Fibroblast of lung (primary cell): Measurements from ENCODE around the gene C5orf34. TPM values are rescaled to one million over a fixed set of nuclear protein-coding genes. Genes with fewer than 3 reads are reported as not detected.
"Not testable (repeated sequence)": the region's sequence is repeated elsewhere in the genome, so short reads cannot be mapped to it uniquely, and the experiment has no call there.

ENCODE experiments used
- DNase-seq, 2 donors: peaks; one replicate each; pipeline versions ENCODE4 v3.0.0 to v3.0.0-alpha.2; 2010; ENCODE audit warnings: low read depth in 2 of 2
- H2AFZ ChIP-seq: 2 replicates; pipeline ENCODE4 v1.5.1; 2012; ENCODE audit warnings: low read length, control low read depth, inconsistent platforms
- H3K27ac ChIP-seq: 2 replicates; pipeline ENCODE4 v1.5.1; 2011; ENCODE audit warnings: low read length, control low read depth; ENCODE audit not compliant: insufficient read depth
- H3K27me3 ChIP-seq: 2 replicates; pipeline ENCODE4 v1.5.1; 2011; ENCODE audit warnings: mild to moderate bottlenecking, low read length; ENCODE audit not compliant: control insufficient read depth, insufficient read depth
- H3K36me3 ChIP-seq: 2 replicates; pipeline ENCODE4 v1.5.1; 2011; ENCODE audit warnings: low read length; ENCODE audit not compliant: control insufficient read depth, insufficient read depth
- H3K4me1 ChIP-seq: 2 replicates; pipeline ENCODE4 v1.5.1; 2011; ENCODE audit warnings: low read length; ENCODE audit not compliant: control insufficient read depth, insufficient read depth; ENCODE audit errors: extremely low read depth
- H3K4me2 ChIP-seq: 2 replicates; pipeline ENCODE4 v1.5.1; 2011; ENCODE audit warnings: low read length, control low read depth; ENCODE audit not compliant: insufficient read depth; ENCODE audit errors: extremely low read depth
- H3K4me3 ChIP-seq, 4 experiments: fragments of 200-600 bp in 1 of 4; sonication (generic) in 1 of 4; replicated peaks in 1 of 4; 2 replicates each; pipeline ENCODE4 v1.5.1; 2011 to 2016; ENCODE audit warnings: low read length in 4 of 4, low read depth in 3 of 4, mild to moderate bottlenecking in 3 of 4, control low read depth in 2 of 4, inconsistent platforms in 1 of 4, mixed read lengths in 1 of 4; ENCODE audit not compliant: insufficient read depth in 1 of 4; ENCODE audit errors: control extremely low read depth in 1 of 4
- H3K79me2 ChIP-seq: 2 replicates; pipeline ENCODE4 v1.5.1; 2012; ENCODE audit warnings: mild to moderate bottlenecking, low read length, inconsistent platforms; ENCODE audit not compliant: control insufficient read depth, insufficient read depth
- H3K9ac ChIP-seq: 2 replicates; pipeline ENCODE4 v1.5.1; 2011; ENCODE audit warnings: mild to moderate bottlenecking, low read length, control low read depth; ENCODE audit not compliant: insufficient read depth
- H3K9me3 ChIP-seq: 2 replicates; pipeline ENCODE4 v1.5.1; 2012; ENCODE audit warnings: low read depth, low read length; ENCODE audit not compliant: control insufficient read depth, insufficient read depth
- H4K20me1 ChIP-seq: 2 replicates; pipeline ENCODE4 v1.5.1; 2011; ENCODE audit warnings: low read length; ENCODE audit not compliant: control insufficient read depth, insufficient read depth; ENCODE audit errors: extremely low read depth
- EZH2 ChIP-seq: IDR thresholded peaks from 2 replicates; pipeline ENCODE4 v1.5.1; 2012; ENCODE audit warnings: low read length, control low read depth, mild to moderate bottlenecking; ENCODE audit errors: missing control alignments
- polyA plus RNA-seq, 2 donors: library from polyadenylated mRNA; depleted of rRNA in 1 of 2; stranded (reverse) in 1 of 2; unstranded in 1 of 2; fragments of >200 nt; gene quantifications; 2 replicates each; pipeline ENCODE4 v1.2.1, GENCODE V29; 2011 to 2012; ENCODE audit warnings: missing spikeins in 1 of 2
- total RNA-seq: library from RNA; depleted of rRNA; stranded (reverse); fragments of >200 nt; gene quantifications from 2 replicates; pipeline ENCODE4 v1.2.1, GENCODE V29; 2014
- TF ChIP-seq, protein P1 (sequence below), 2 donors: IDR thresholded peaks in 1 of 2; conservative IDR thresholded peaks in 1 of 2; 1 replicate in 1 of 2; 2 replicates in 1 of 2; pipeline ENCODE4 v1.5.1; 2011 to 2012; ENCODE audit warnings: low read length in 2 of 2, control low read depth in 1 of 2, inconsistent platforms in 1 of 2, low read depth in 1 of 2, mild to moderate bottlenecking in 1 of 2

Gene C5orf34
- total and polyA plus RNA-seq, 2 donors (not counting 1 experiment from before 2014, with no cell fraction given), result 2.9 to 4.1 TPM

DNA sequence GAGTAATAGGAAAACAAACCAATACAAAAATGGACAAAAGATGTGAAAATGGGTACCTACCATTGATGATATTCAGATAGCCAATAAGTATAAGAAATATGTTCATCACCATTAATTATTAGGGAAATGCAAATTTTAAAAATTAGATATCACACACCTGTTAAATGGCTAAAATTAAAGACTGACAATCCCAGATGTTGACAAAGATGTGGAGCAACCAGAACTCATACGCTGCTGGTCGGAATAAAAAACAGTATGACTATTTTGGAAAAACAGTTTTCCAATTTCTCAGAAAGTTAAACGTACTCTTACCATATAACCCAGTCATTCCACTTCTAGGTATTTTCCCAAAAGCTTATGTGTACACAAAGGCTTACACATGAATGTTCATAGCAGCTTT is 58.4 kb downstream of the C5orf34 start:
- Histone ChIP-seq H2AFZ (no peak overlapping the region), H3K9me3 (no peaks in the 10 kb centered on the region), H3K27me3 (no peaks in the 10 kb centered on the region), H3K79me2 (no peaks in the 10 kb centered on the region), H3K4me2 (no peak overlapping the region), H3K4me1 (no peaks in the 10 kb centered on the region), H4K20me1 (no peaks in the 10 kb centered on the region), H3K9ac (no peak overlapping the region), H3K36me3 (no peaks in the 10 kb centered on the region), H3K4me3 (no peak overlapping the region), H3K27ac (no peak overlapping the region)
- TF ChIP-seq, protein P1, sequence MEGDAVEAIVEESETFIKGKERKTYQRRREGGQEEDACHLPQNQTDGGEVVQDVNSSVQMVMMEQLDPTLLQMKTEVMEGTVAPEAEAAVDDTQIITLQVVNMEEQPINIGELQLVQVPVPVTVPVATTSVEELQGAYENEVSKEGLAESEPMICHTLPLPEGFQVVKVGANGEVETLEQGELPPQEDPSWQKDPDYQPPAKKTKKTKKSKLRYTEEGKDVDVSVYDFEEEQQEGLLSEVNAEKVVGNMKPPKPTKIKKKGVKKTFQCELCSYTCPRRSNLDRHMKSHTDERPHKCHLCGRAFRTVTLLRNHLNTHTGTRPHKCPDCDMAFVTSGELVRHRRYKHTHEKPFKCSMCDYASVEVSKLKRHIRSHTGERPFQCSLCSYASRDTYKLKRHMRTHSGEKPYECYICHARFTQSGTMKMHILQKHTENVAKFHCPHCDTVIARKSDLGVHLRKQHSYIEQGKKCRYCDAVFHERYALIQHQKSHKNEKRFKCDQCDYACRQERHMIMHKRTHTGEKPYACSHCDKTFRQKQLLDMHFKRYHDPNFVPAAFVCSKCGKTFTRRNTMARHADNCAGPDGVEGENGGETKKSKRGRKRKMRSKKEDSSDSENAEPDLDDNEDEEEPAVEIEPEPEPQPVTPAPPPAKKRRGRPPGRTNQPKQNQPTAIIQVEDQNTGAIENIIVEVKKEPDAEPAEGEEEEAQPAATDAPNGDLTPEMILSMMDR (conservative IDR thresholded peaks at IDR 0.05 in 1 of 2, IDR thresholded peaks at IDR 0.05 in 1 of 2; ENCODE audit: low read depth in 1 of 2, low read length in 2 of 2), result no peak
- TF ChIP-seq EZH2, result no peak
- DNase-seq, result no peak

DNA sequence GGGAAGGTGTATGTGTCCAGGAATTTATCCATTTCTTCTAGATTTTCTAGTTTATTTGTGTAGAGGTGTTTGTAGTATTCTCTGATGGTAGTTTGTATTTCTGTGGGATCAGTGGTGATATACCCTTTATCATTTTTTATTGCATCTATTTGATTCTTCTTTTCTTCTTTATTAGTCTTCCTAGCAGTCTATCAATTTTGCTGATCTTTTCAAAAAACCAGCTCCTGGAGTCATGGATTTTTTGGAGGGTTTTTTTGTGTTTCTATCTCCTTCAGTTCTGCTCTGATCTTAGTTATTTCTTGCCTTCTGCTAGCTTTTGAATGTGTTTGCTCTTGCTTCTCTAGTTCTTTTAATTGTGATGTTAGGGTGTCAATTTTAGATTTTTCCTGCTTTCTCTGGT is 73.4 kb downstream of the C5orf34 start:
- H3K9ac ChIP-seq, H2AFZ ChIP-seq, H3K79me2 ChIP-seq, H3K36me3 ChIP-seq, H3K4me1 ChIP-seq, DNase-seq, H3K4me2 ChIP-seq, H3K27ac ChIP-seq, H3K9me3 ChIP-seq, H3K4me3 ChIP-seq, H4K20me1 ChIP-seq, H3K27me3 ChIP-seq: not testable (repeated sequence)

DNA sequence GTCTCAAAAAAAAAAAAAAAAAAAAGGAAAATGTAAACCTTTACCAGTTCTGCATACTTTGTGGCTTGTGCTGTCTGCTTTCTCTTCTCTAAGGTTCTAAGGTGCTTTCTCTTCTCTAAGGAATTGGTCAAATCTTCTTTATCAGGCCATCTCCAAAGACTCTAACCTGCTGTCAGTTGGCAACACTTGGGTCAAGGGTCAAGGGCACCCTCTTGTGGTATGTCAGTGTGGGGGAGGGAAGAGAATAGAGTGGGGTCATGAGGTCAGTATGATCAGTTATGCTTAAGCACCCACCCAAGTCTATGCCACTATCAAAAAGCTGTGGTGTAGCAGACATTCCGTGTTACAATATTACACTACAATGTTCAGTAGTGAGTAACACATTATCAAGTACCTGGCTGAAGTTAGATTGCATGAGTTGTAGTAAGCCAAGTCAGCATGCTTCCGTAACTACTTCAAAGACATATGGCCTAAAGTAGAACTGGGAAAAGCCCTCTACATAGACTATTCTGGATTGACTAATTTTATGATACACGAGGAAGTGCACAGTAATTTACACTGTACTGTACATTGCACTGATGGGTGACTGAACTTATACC is 77.8 kb downstream of the C5orf34 start:
- Histone ChIP-seq H3K79me2 (no peaks in the 10 kb centered on the region), H3K9me3 (no peaks in the 10 kb centered on the region), H3K4me2 (no peak overlapping the region), H3K27me3 (no peaks in the 10 kb centered on the region), H4K20me1 (no peaks in the 10 kb centered on the region), H3K27ac (no peak overlapping the region), H3K4me3 (no peak overlapping the region), H3K36me3 (no peaks in the 10 kb centered on the region), H2AFZ (no peak overlapping the region), H3K9ac (no peak overlapping the region), H3K4me1 (no peaks in the 10 kb centered on the region)
- TF ChIP-seq, protein P1 (conservative IDR thresholded peaks at IDR 0.05 in 1 of 2, IDR thresholded peaks at IDR 0.05 in 1 of 2; ENCODE audit: low read depth in 1 of 2, low read length in 2 of 2), result no peak
- TF ChIP-seq EZH2, result no peak
- DNase-seq, result peak in 1 of 2 donors; percentile 22

Other genes with a start within 250 kb of the C5orf34 start
- 93.2 and 253 TPM in 2 replicates for gene HMGCS1, start 201.7 kb downstream of the C5orf34 start, total RNA-seq
- 118 and 203 TPM in 2 replicates for gene HMGCS1, start 201.7 kb downstream of the C5orf34 start, polyA plus RNA-seq
- 2.0 and 2.8 TPM in 2 replicates for gene CCL28, start 102.8 kb downstream of the C5orf34 start, total RNA-seq
- gene CCL28, start 102.8 kb downstream of the C5orf34 start, polyA plus RNA-seq, result 0.71 and 1.1 TPM in 2 replicates
- gene TMEM267, start 31.3 kb downstream of the C5orf34 start, total RNA-seq, result 16.9 and 24.3 TPM in 2 replicates
- gene TMEM267, start 31.3 kb downstream of the C5orf34 start, polyA plus RNA-seq, result 12.1 and 21.2 TPM in 2 replicates
- 85.4 and 110 TPM in 2 replicates for gene PAIP1, start 41.9 kb upstream of the C5orf34 start, total RNA-seq
- 101 and 120 TPM in 2 replicates for gene PAIP1, start 41.9 kb upstream of the C5orf34 start, polyA plus RNA-seq
- 90.1 and 115 TPM in 2 replicates for gene NNT, start 88.0 kb upstream of the C5orf34 start, total RNA-seq
- gene NNT, start 88.0 kb upstream of the C5orf34 start, polyA plus RNA-seq, result 53.2 and 65.7 TPM in 2 replicates